MCF 10A (cell line): Measurements from ENCODE around the gene DHRS1. TPM values are rescaled to one million over a fixed set of nuclear protein-coding genes. Genes with fewer than 3 reads are reported as not detected.

Experiments
- BruUV-seq: library from RNA; stranded (reverse); fragments of 400-500 nt; replicated peaks from 2 replicates; lab custom pipeline; 2021; lab: Mats Ljungman, UMichigan
- CTCF ChIA-PET: fragments of 300-600 bp; sonication (Branson Sonifier 250); formaldehyde crosslinking; extraction: SDS; loops from one replicate; lab custom pipeline; 2021; ENCODE audit warnings: antibody characterized with exemption, inconsistent platforms; lab: Yijun Ruan, JAX
- POLR2A ChIA-PET: fragments of 300-600, 350-650 bp; sonication (Branson Sonifier 250); formaldehyde crosslinking; extraction: SDS; loops from one replicate; lab custom pipeline; 2020; ENCODE audit warnings: antibody characterized with exemption, inconsistent platforms; lab: Yijun Ruan, JAX
- DNase-seq: peaks from one replicate; pipeline ENCODE4 v3.0.0-alpha.2; 2018; ENCODE audit not compliant: unreplicated experiment
- H3K27ac Mint-ChIP-seq: one replicate; pipeline ENCODE4 v1.8.0; 2022; ENCODE audit warnings: mild to moderate bottlenecking, low read depth, mixed read lengths; ENCODE audit not compliant: unreplicated experiment
- H3K27me3 Mint-ChIP-seq: one replicate; pipeline ENCODE4 v1.8.0; 2022; ENCODE audit warnings: mixed read lengths; ENCODE audit not compliant: insufficient read depth, unreplicated experiment
- H3K36me3 Mint-ChIP-seq: one replicate; pipeline ENCODE4 v1.8.0; 2022; ENCODE audit warnings: mild to moderate bottlenecking, moderate library complexity, mixed read lengths; ENCODE audit not compliant: insufficient read depth, unreplicated experiment
- H3K4me1 Mint-ChIP-seq: one replicate; pipeline ENCODE4 v1.8.0; 2022; ENCODE audit warnings: mixed read lengths; ENCODE audit not compliant: insufficient read depth, unreplicated experiment
- H3K4me3 Mint-ChIP-seq: one replicate; pipeline ENCODE4 v1.8.0; 2022; ENCODE audit warnings: mild to moderate bottlenecking, moderate library complexity, mixed read lengths; ENCODE audit not compliant: unreplicated experiment
- H3K9me3 Mint-ChIP-seq: one replicate; pipeline ENCODE4 v1.8.0; 2022; ENCODE audit warnings: mixed read lengths; ENCODE audit not compliant: unreplicated experiment
- CTCF ChIP-seq: fragments of 200-600 bp; IDR thresholded peaks from one replicate; pipeline ENCODE4 v1.8.0; 2022; ENCODE audit warnings: antibody characterized with exemption, mild to moderate bottlenecking; ENCODE audit not compliant: unreplicated experiment
- intact Hi-C: fragments of 100-400 bp; cut with micrococcal nuclease; formaldehyde crosslinking; loops from 2 replicates; pipeline ENCODE4 v1.14.1; 2022
- total RNA-seq: library from RNA; stranded (reverse); gene quantifications from 2 replicates; pipeline ENCODE4 v1.2.3, GENCODE V29; 2022

Gene DHRS1
- total RNA-seq, 1 experiment from 2014 or later = 29.7 TPM

GRCh38 chr14:24243336-24243836 lies 56.2 kb downstream of the DHRS1 start:
- peak overlapping the region; percentile 86 for H3K4me3 Mint-ChIP-seq
- peak overlapping the region; percentile 100 for H3K27ac Mint-ChIP-seq
- no TSS peak for BruUV-seq
- no peak for TF ChIP-seq CTCF
- ChIA-PET POLR2A (interaction anchor here (0.8 to 4.7 kb wide), 25 partner anchors 8 to 199 kb away, joined by 3 to 187 read pairs (median 10); partner anchors contain the start of genes CHMP4A, CIDEB, DCAF11 and DHRS1), CTCF (interaction anchor here (0.6 to 17.7 kb wide), 28 partner anchors 10 to 416 kb away, joined by 3 to 457 read pairs (median 4); partner anchors contain the start of genes ADCY4, CHMP4A, CIDEB and DHRS1)
- H3K36me3 Mint-ChIP-seq = peaks cover 37% of the 10 kb centered on the region
- H3K27me3 Mint-ChIP-seq = no peaks in the 10 kb centered on the region
- DNase-seq = peak; percentile 47
- peaks cover 21% of the 10 kb centered on the region for H3K4me1 Mint-ChIP-seq
- intact Hi-C loops = loop anchor here (1.0 to 5.0 kb wide), 5 partner anchors 27 to 231 kb away; partner anchors contain the start of genes MDP1 and TM9SF1
- H3K9me3 Mint-ChIP-seq = no peaks in the 10 kb centered on the region

GRCh38 chr14:24241829-24242443 lies 57.6 kb downstream of the DHRS1 start:
- H3K36me3 Mint-ChIP-seq = peaks cover 51% of the 10 kb centered on the region
- peak overlapping the region; percentile 100 for H3K27ac Mint-ChIP-seq
- no TSS peak for BruUV-seq
- POLR2A ChIA-PET = interaction anchor here (0.5 to 4.7 kb wide), 37 partner anchors 9 to 1288 kb away, joined by 3 to 187 read pairs (median 7); partner anchors contain the start of genes CHMP4A, CIDEB, DCAF11 and DHRS1
- H3K9me3 Mint-ChIP-seq = no peaks in the 10 kb centered on the region
- TF ChIP-seq CTCF = peak; percentile 37
- intact Hi-C loops = loop anchor here (1.0 to 5.0 kb wide), 3 partner anchors 29 to 230 kb away; partner anchors contain the start of genes RABGGTA and TM9SF1
- H3K4me1 Mint-ChIP-seq = peaks cover 30% of the 10 kb centered on the region
- CTCF ChIA-PET = interaction anchor here (0.6 to 17.7 kb wide), 26 partner anchors 8 to 1090 kb away, joined by 3 to 457 read pairs (median 6); partner anchors contain the start of genes ADCY4, CHMP4A, CIDEB and DHRS1
- peak overlapping the region; percentile 86 for H3K4me3 Mint-ChIP-seq
- peak; percentile 94 for DNase-seq
- no peaks in the 10 kb centered on the region for H3K27me3 Mint-ChIP-seq

Other genes with a start within 250 kb of the DHRS1 start
- 0.20 TPM in 1 of 2 replicates, not detected in the other for gene CARMIL3, start 247.8 kb downstream of the DHRS1 start, total RNA-seq
- not detected in 2 replicates for gene CPNE6, start 228.2 kb downstream of the DHRS1 start, total RNA-seq
- 64.7 and 112 TPM in 2 replicates for gene PCK2, start 205.5 kb downstream of the DHRS1 start, total RNA-seq
- gene DCAF11, start 185.0 kb downstream of the DHRS1 start, total RNA-seq = 38.6 and 48.8 TPM in 2 replicates
- gene NRL, start 184.8 kb downstream of the DHRS1 start, total RNA-seq = 1.3 and 2.1 TPM in 2 replicates
- gene FITM1, start 169.1 kb downstream of the DHRS1 start, total RNA-seq = 0.47 TPM in 1 of 2 replicates, not detected in the other
- 126 and 135 TPM in 2 replicates for gene PSME1, start 163.6 kb downstream of the DHRS1 start, total RNA-seq
- 49.2 and 49.9 TPM in 2 replicates for gene EMC9, start 158.2 kb downstream of the DHRS1 start, total RNA-seq
- gene PSME2, start 153.2 kb downstream of the DHRS1 start, total RNA-seq = 134 and 135 TPM in 2 replicates
- 62.2 and 67.4 TPM in 2 replicates for gene RNF31, start 152.3 kb downstream of the DHRS1 start, total RNA-seq
- 13.6 and 23.8 TPM in 2 replicates for gene IRF9, start 138.5 kb downstream of the DHRS1 start, total RNA-seq
- 6.1 and 12.1 TPM in 2 replicates for gene REC8, start 127.7 kb downstream of the DHRS1 start, total RNA-seq
- 57.2 and 100 TPM in 2 replicates for gene IPO4, start 111.0 kb downstream of the DHRS1 start, total RNA-seq
- gene TM9SF1, start 104.3 kb downstream of the DHRS1 start, total RNA-seq = 67.8 and 103 TPM in 2 replicates
- 0.68 and 1.2 TPM in 2 replicates for gene TSSK4, start 94.1 kb downstream of the DHRS1 start, total RNA-seq
- 88.6 and 99.0 TPM in 2 replicates for gene CHMP4A, start 86.3 kb downstream of the DHRS1 start, total RNA-seq
- 11.0 and 20.2 TPM in 2 replicates for gene MDP1, start 83.7 kb downstream of the DHRS1 start, total RNA-seq
- 233 and 243 TPM in 2 replicates for gene NEDD8, start 67.4 kb downstream of the DHRS1 start, total RNA-seq
- gene GMPR2, start 66.9 kb downstream of the DHRS1 start, total RNA-seq = 77.3 and 79.9 TPM in 2 replicates
- 47.3 and 47.6 TPM in 2 replicates for gene TINF2, start 57.2 kb downstream of the DHRS1 start, total RNA-seq
- gene TGM1, start 36.6 kb downstream of the DHRS1 start, total RNA-seq = 16.9 and 26.2 TPM in 2 replicates
- gene RABGGTA, start 28.2 kb downstream of the DHRS1 start, total RNA-seq = 51.7 and 75.0 TPM in 2 replicates
- gene NOP9, start 70 bp upstream of the DHRS1 start, total RNA-seq = 29.8 and 31.9 TPM in 2 replicates
- 0.52 and 1.3 TPM in 2 replicates for gene CIDEB, start 8.2 kb upstream of the DHRS1 start, total RNA-seq
- gene LTB4R2, start 10.4 kb upstream of the DHRS1 start, total RNA-seq = 21.7 and 23.8 TPM in 2 replicates
- gene LTB4R, start 11.7 kb upstream of the DHRS1 start, total RNA-seq = 15.8 and 19.9 TPM in 2 replicates
- not detected in 2 replicates for gene ADCY4, start 35.3 kb upstream of the DHRS1 start, total RNA-seq
- gene RIPK3, start 40.2 kb upstream of the DHRS1 start, total RNA-seq = not detected in 2 replicates
- gene NFATC4, start 68.4 kb upstream of the DHRS1 start, total RNA-seq = 0.23 and 1.7 TPM in 2 replicates
- gene NYNRIN, start 99.2 kb upstream of the DHRS1 start, total RNA-seq = not detected in 2 replicates
- gene CBLN3, start 129.9 kb upstream of the DHRS1 start, total RNA-seq = 2.4 TPM in 2 replicates
- 63.0 TPM in 2 replicates for gene KHNYN, start 130.2 kb upstream of the DHRS1 start, total RNA-seq
- gene SDR39U1, start 143.0 kb upstream of the DHRS1 start, total RNA-seq = 53.2 and 58.7 TPM in 2 replicates
- not detected in 2 replicates for gene CMA1, start 208.5 kb upstream of the DHRS1 start, total RNA-seq